Stimulated activated CD8-positive, alpha-beta memory T cell treated with anti-CD3 and anti-CD28 coated beads, Interleukin-15, amount 100 ng/mL, for 4 hours (primary cell): ENCODE measurements around the gene CYP26A1.
A peak's percentile ranks its signal among the peaks of the same experiment; 100 is the strongest.
"Not testable (repeated sequence)": the region's sequence is repeated elsewhere in the genome, so short reads cannot be mapped to it uniquely, and the experiment has no call there.

Source experiments
- DNase-seq, 2 donors: peaks; one replicate each; pipeline ENCODE4 v3.0.0-alpha.2; 2020; ENCODE audit warnings: low read depth in 2 of 2

The CYP26A1 gene

GRCh38 chr10:93080350-93081046 lies 6.8 kb downstream of the CYP26A1 start:
- DNase-seq = no peak

GRCh38 chr10:93081318-93081717 lies 7.6 kb downstream of the CYP26A1 start:
- no peak for DNase-seq

- DNase-seq = no peak
Measured at GRCh38 chr10:93081834-93082233, 8.1 kb downstream of the CYP26A1 start.

- DNase-seq = no peak
Measured at GRCh38 chr10:93083743-93084539, 10.2 kb downstream of the CYP26A1 start.

- no peak for DNase-seq
Measured at GRCh38 chr10:93085272-93085859, 11.7 kb downstream of the CYP26A1 start.

- DNase-seq = no peak
Measured at GRCh38 chr10:93086289-93086688, 12.6 kb downstream of the CYP26A1 start.

- no peak for DNase-seq
Measured at GRCh38 chr10:93087846-93088245, 14.2 kb downstream of the CYP26A1 start.

GRCh38 chr10:93088466-93088865 lies 14.8 kb downstream of the CYP26A1 start:
- DNase-seq = no peak

- no peak for DNase-seq
Measured at GRCh38 chr10:93090619-93091018, 16.9 kb downstream of the CYP26A1 start.

- no peak for DNase-seq
Measured at GRCh38 chr10:93091960-93092359, 18.3 kb downstream of the CYP26A1 start.

GRCh38 chr10:93095225-93095624 lies 21.5 kb downstream of the CYP26A1 start:
- DNase-seq = no peak

- no peak for DNase-seq
Measured at GRCh38 chr10:93096901-93097300, 23.2 kb downstream of the CYP26A1 start.

- no peak for DNase-seq
Measured at GRCh38 chr10:93097386-93097785, 23.7 kb downstream of the CYP26A1 start.

- DNase-seq = no peak
Measured at GRCh38 chr10:93098816-93099215, 25.1 kb downstream of the CYP26A1 start.

GRCh38 chr10:93099670-93100069 lies 26.0 kb downstream of the CYP26A1 start:
- no peak for DNase-seq

- not testable (repeated sequence) for DNase-seq
Measured at GRCh38 chr10:93101148-93101547, 27.5 kb downstream of the CYP26A1 start.

- DNase-seq = no peak
Measured at GRCh38 chr10:93103953-93104352, 30.3 kb downstream of the CYP26A1 start.

GRCh38 chr10:93106631-93107072 lies 33.0 kb downstream of the CYP26A1 start:
- DNase-seq = no peak

- DNase-seq = no peak
Measured at GRCh38 chr10:93110472-93111146, 36.9 kb downstream of the CYP26A1 start.

GRCh38 chr10:93113042-93113441 lies 39.3 kb downstream of the CYP26A1 start:
- DNase-seq = no peak

GRCh38 chr10:93115661-93116383 lies 42.1 kb downstream of the CYP26A1 start:
- DNase-seq = peak; percentile 16 to 28
